Mesothelial cell of epicardium (in vitro differentiated cells): ENCODE results near the gene GAST. TPM values are rescaled to one million over a fixed set of nuclear protein-coding genes. Genes with fewer than 3 reads are reported as not detected.

Source experiments
- DNase-seq, 2 experiments: peaks; one replicate each; pipeline ENCODE4 v3.0.0; 2021; ENCODE audit warnings: low spot score in 2 of 2; ENCODE audit not compliant: unreplicated experiment in 2 of 2
- H3K27ac Mint-ChIP-seq: 2 replicates; pipeline ENCODE4 v1.8.0; 2021; ENCODE audit warnings: mixed read lengths
- H3K27me3 Mint-ChIP-seq: 2 replicates; pipeline ENCODE4 v1.8.0; 2021; ENCODE audit warnings: low read depth, mixed read lengths
- H3K36me3 Mint-ChIP-seq: 2 replicates; pipeline ENCODE4 v1.8.0; 2021; ENCODE audit warnings: mixed read lengths
- H3K4me1 Mint-ChIP-seq: 2 replicates; pipeline ENCODE4 v1.8.0; 2021; ENCODE audit warnings: mixed read lengths
- H3K4me3 Mint-ChIP-seq: 2 replicates; pipeline ENCODE4 v1.8.0; 2021; ENCODE audit warnings: mild to moderate bottlenecking, moderate library complexity, mixed read lengths
- H3K9me3 Mint-ChIP-seq: 2 replicates; pipeline ENCODE4 v1.8.0; 2021; ENCODE audit warnings: mixed read lengths
- total RNA-seq: library from RNA; stranded (reverse); gene quantifications from 3 replicates; pipeline ENCODE4 v1.2.1, GENCODE V29; 2021
- TF ChIP-seq, protein P1 (sequence below): fragments of 200-600 bp; sonication (generic); IDR thresholded peaks from one replicate; pipeline ENCODE4 v1.5.0; 2021; ENCODE audit warnings: antibody characterized with exemption; ENCODE audit not compliant: unreplicated experiment

GAST gene
- total RNA-seq, 1 donor from 2014 or later: not detected

DNA sequence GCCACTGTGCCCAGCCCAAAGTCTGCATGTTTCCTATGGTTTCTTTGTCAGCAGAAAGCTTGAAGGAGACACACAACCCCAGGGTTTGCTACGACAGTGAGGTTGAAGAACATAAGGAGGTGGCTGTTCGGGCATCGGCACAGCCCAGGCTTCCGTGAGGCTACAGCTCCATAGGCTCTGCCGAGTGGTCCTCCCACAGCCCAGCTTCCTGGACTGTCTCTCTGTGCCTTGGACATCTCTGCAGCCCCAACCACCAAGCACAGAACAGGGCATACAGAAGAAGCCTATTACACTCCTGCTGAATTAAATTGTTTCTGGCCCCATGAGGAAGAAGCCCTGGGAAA, 25.5 kb downstream of the GAST start:
- DNase-seq: no peak
- Mint-ChIP-seq H3K9me3 (no peaks in the 10 kb centered on the region), H3K27me3 (peaks cover 53% of the 10 kb centered on the region), H3K4me3 (no peak overlapping the region), H3K4me1 (peaks cover 16% of the 10 kb centered on the region), H3K27ac (no peak overlapping the region), H3K36me3 (no peaks in the 10 kb centered on the region)
- TF ChIP-seq, protein P1, sequence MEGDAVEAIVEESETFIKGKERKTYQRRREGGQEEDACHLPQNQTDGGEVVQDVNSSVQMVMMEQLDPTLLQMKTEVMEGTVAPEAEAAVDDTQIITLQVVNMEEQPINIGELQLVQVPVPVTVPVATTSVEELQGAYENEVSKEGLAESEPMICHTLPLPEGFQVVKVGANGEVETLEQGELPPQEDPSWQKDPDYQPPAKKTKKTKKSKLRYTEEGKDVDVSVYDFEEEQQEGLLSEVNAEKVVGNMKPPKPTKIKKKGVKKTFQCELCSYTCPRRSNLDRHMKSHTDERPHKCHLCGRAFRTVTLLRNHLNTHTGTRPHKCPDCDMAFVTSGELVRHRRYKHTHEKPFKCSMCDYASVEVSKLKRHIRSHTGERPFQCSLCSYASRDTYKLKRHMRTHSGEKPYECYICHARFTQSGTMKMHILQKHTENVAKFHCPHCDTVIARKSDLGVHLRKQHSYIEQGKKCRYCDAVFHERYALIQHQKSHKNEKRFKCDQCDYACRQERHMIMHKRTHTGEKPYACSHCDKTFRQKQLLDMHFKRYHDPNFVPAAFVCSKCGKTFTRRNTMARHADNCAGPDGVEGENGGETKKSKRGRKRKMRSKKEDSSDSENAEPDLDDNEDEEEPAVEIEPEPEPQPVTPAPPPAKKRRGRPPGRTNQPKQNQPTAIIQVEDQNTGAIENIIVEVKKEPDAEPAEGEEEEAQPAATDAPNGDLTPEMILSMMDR: no peak

DNA sequence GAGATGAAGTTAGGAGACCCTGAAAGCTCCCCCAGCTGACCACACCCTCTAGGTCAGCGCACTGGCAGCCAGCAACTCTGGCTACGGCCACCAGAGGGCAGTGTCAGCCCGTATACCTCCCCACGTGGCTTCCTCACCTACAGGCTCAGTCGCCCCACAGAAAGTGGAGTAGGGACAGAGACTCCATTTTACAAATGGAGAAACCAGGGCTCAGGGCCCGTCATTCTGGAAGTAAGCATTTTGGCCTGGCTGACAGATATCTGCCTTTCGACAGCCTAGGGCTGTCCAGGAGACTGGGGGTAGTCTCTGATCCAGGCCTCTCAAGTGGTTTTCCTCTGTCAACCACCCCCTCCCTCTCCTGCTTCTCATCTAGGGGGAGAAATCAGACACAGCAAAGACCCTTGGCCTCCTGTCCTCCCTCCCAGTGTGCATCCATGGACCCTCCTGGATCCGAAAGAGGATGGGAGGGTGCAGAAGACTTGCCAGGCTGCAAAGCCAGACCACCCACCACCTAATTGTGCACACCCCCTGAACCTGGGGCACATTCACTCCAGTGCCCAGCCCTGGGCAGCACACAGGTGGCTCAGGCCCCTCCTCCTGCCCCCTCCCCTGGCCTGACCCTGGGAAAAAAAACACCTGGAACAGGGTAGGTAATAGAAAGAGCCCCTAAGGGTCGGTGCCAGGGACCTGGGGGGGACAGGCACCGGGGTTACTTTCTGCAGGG, 26.1 kb downstream of the GAST start:
- Mint-ChIP-seq H3K4me1 (peaks cover 16% of the 10 kb centered on the region), H3K4me3 (no peak overlapping the region), H3K36me3 (no peaks in the 10 kb centered on the region), H3K9me3 (no peaks in the 10 kb centered on the region), H3K27me3 (peaks cover 47% of the 10 kb centered on the region), H3K27ac (peak overlapping the region; percentile 47)
- TF ChIP-seq, protein P1: peak; percentile 97
- DNase-seq: peak; percentile 67 to 88

DNA sequence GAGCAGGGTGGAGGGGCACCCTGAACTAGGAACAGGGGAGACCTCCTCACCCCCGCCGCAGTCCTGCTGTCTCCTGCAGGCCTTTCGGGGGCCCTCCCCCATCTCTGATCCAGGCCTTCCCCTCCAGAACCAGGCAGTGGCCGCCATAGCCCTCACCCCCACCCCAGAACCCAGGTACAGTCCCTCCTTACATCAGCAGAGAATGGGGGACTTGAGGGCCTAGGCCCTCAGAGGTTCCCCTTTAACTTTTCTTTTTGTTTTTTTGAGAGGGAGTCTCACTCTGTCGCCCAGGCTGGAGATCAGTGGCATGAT, 26.6 kb downstream of the GAST start:
- H3K27ac Mint-ChIP-seq: no peak overlapping the region
- DNase-seq: no peak
- no peaks in the 10 kb centered on the region for H3K9me3 Mint-ChIP-seq

DNA sequence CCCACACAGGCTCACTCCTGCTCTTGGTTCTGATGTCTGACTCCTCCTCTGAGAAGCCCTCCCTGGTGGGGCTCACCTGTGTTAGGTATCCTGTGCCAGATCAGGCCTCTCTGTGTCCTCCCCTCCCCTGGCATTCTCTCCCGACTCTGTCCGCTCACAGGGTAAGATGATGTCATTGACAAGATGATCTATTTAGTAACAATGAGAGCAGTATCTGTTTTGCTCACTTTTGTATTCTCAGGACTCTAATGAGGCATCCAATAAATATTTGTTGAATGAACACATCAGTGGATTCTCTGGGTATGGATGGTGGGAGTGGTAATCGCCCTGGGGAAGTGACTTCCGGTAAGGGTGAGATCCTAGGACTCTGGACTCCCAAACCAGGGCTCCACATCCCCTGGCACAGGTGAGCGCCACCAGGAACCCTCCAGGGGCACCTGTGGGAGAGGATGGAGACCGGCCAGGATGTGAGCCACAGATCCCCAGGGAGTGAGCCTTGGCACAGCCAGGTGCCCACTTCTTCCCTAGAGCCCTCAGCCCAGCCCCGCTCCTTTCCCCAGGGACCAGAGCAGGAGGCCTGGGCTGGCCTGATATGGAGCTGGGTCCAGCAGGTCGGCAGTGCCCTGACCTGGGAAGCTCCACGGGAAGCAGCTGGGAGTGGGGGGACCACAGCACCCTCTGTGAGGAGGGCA, 27.7 kb downstream of the GAST start:
- DNase-seq: no peak
- Mint-ChIP-seq H3K4me3 (no peak overlapping the region), H3K27ac (peak overlapping the region; percentile 68), H3K36me3 (no peaks in the 10 kb centered on the region), H3K27me3 (peaks cover 32% of the 10 kb centered on the region), H3K4me1 (peaks cover 14% of the 10 kb centered on the region), H3K9me3 (no peaks in the 10 kb centered on the region)
- TF ChIP-seq, protein P1: no peak

More for the DNA sequence above, 26.6 kb downstream of the GAST start:
- TF ChIP-seq, protein P1: no peak
- Mint-ChIP-seq H3K4me1 (peaks cover 14% of the 10 kb centered on the region), H3K4me3 (no peak overlapping the region), H3K36me3 (no peaks in the 10 kb centered on the region), H3K27me3 (peaks cover 43% of the 10 kb centered on the region)

DNA sequence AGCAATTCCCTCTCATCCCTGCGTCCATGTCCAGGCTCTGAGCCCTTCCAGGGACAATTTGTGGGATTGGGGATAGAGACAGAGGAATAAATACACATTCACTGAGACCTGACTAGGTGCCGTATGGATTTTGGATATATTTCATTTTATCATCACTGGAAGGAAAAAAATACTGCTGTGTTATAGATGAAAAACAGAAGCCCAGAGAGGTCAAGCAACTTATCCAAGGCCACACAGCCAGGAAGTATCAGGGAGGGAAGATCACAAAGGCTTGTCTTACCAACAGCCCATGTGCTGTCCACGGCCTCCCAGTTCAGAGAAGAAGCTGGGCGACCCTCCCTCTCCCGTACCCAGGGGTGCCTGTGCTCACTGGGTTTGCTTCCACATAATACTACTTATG, 28.4 kb downstream of the GAST start:
- peaks cover 11% of the 10 kb centered on the region for H3K4me1 Mint-ChIP-seq
- no peak overlapping the region for H3K4me3 Mint-ChIP-seq
- no peak overlapping the region for H3K27ac Mint-ChIP-seq
- H3K9me3 Mint-ChIP-seq: no peaks in the 10 kb centered on the region
- DNase-seq: no peak
- no peaks in the 10 kb centered on the region for H3K36me3 Mint-ChIP-seq
- TF ChIP-seq, protein P1: no peak
- peaks cover 25% of the 10 kb centered on the region for H3K27me3 Mint-ChIP-seq
